ENCODE results near the gene CHCHD4. TPM values are rescaled to one million over a fixed set of nuclear protein-coding genes. Genes with fewer than 3 reads are reported as not detected.

Gene CHCHD4
- total and polyA plus RNA-seq, 2 of the 8 experiments (the other 6 are each of a cell fraction or from before 2014, with no cell fraction given): 15.0 to 22.3 TPM

- Histone ChIP-seq H3K36me3 (ENCODE audit: control insufficient read depth in 2 of 4, insufficient read depth in 4 of 4, low read length in 3 of 4) (no peaks in the 10 kb centered on the region), H3K9me3 (ENCODE audit: insufficient read depth in 2 of 2, low read depth in 1 of 2, low read length in 1 of 2) (no peaks in the 10 kb centered on the region), H4K5ac (ENCODE audit: insufficient read length, low read depth, low read length) (no peak overlapping the region), H2BK15ac (ENCODE audit: low read length) (no peak overlapping the region), H3K56ac (replicated peaks; ENCODE audit: insufficient read length, low read depth, low read length) (no peak overlapping the region), H3K79me2 (ENCODE audit: control insufficient read depth in 1 of 2, insufficient read depth in 2 of 2, low read length in 2 of 2) (no peaks in the 10 kb centered on the region), H3K27me3 (replicated peaks in 1 of 4; ENCODE audit: control insufficient read depth in 3 of 4, extremely low read depth in 1 of 4, insufficient read depth in 3 of 4, low read length in 3 of 4) (no peaks in the 10 kb centered on the region), H2BK120ac (replicated peaks; ENCODE audit: low read depth, low read length) (no peak overlapping the region), H3K9ac (replicated peaks in 1 of 4; ENCODE audit: extremely low read depth in 1 of 4, low read depth in 3 of 4, low read length in 3 of 4) (no peak overlapping the region), H2BK12ac (ENCODE audit: low read depth, low read length) (no peak overlapping the region), H3K23me2 (ENCODE audit: low read depth, low read length) (no peaks in the 10 kb centered on the region), H3K4ac (replicated peaks; ENCODE audit: insufficient read length, low read depth, low read length) (no peak overlapping the region), H3K27ac (ENCODE audit: low read depth, low read length) (no peak overlapping the region), H3K4me1 (replicated peaks in 1 of 4; ENCODE audit: control insufficient read depth in 3 of 4, insufficient read depth in 4 of 4, low read length in 3 of 4) (no peaks in the 10 kb centered on the region), H2BK5ac (ENCODE audit: low read depth, low read length) (no peak overlapping the region), H3K4me3 (ENCODE audit: extremely low read depth in 1 of 4, insufficient read depth in 2 of 4, low read depth in 3 of 4, low read length in 4 of 4) (no peak overlapping the region), H4K8ac (ENCODE audit: extremely low read depth, insufficient read depth, low read length) (no peak overlapping the region), H2AK5ac (ENCODE audit: low read depth, low read length) (no peak overlapping the region), H3K14ac (ENCODE audit: insufficient read length) (no peak overlapping the region), H3K23ac (ENCODE audit: insufficient read length) (no peak overlapping the region), H3K4me2 (ENCODE audit: insufficient read depth in 1 of 2, low read depth in 2 of 2, low read length in 2 of 2) (no peak overlapping the region), H3K18ac (ENCODE audit: extremely low read depth, low read length) (no peak overlapping the region), H3K79me1 (ENCODE audit: low read depth, low read length) (no peaks in the 10 kb centered on the region), H2AFZ (ENCODE audit: low read length) (no peak overlapping the region), H2BK20ac (ENCODE audit: low read length) (no peak overlapping the region), H4K91ac (replicated peaks; ENCODE audit: insufficient read length, low read length) (no peak overlapping the region), H4K20me1 (replicated peaks in 1 of 2; ENCODE audit: control insufficient read depth in 1 of 2, insufficient read depth in 2 of 2, low read length in 2 of 2) (no peaks in the 10 kb centered on the region)
- CTCF ChIA-PET (ENCODE audit: partially characterized antibody): interaction anchor here (0.8 to 1.8 kb wide), 3 partner anchors 11 to 98 kb away, joined by 3 to 4 read pairs (median 3); no protein-coding TSS in a partner anchor
- 93% methylated on average over 2 of the region's 2 CpGs; no CpG with 5 or more reads in 1 of the 2 experiments for WGBS, 2 experiments (ENCODE audit: extremely low coverage in 1 of 2, insufficient coverage in 1 of 2, insufficient read length in 1 of 2, insufficient replicate concordance in 2 of 2, low coverage in 1 of 2, low lambda C conversion rate in 2 of 2, missing lambda C conversion rate in 1 of 2)
- POLR2A ChIA-PET (ENCODE audit: partially characterized antibody): no interaction called here
- DNase-seq (ENCODE audit: low read depth in 1 of 2, low spot score in 2 of 2): no peak
- no peak for FAIRE-seq
- TF ChIP-seq CHD2 (IDR thresholded peaks at IDR 0.05; ENCODE audit: low read length) (no peak), EGR1 (IDR thresholded peaks at IDR 0.05; ENCODE audit: borderline replicate concordance, low read depth, low read length) (no peak), ATF3 (IDR thresholded peaks at IDR 0.05; ENCODE audit: insufficient read depth, low read depth, low read length) (no peak), SP1 (IDR thresholded peaks at IDR 0.05; ENCODE audit: low read depth, low read length) (no peak), CTCF (IDR thresholded peaks at IDR 0.05; ENCODE audit: control extremely low read depth in 1 of 3, insufficient read depth in 1 of 3, low read depth in 1 of 3, low read length in 3 of 3) (no peak), CTBP2 (IDR thresholded peaks at IDR 0.05; ENCODE audit: borderline replicate concordance, insufficient read depth, insufficient read length, low read length) (no peak), SUZ12 (IDR thresholded peaks at IDR 0.05; ENCODE audit: low read length) (no peak), CEBPB (IDR thresholded peaks at IDR 0.05; ENCODE audit: low read depth, low read length) (no peak), RNF2 (IDR thresholded peaks at IDR 0.05; ENCODE audit: borderline replicate concordance, low read depth, low read length, missing control alignments, poor library complexity, severe bottlenecking) (no peak), TEAD4 (IDR thresholded peaks at IDR 0.05; ENCODE audit: low read depth, low read length) (no peak), HDAC2 (IDR thresholded peaks at IDR 0.05; ENCODE audit: borderline replicate concordance in 1 of 2, low read depth in 2 of 2, low read length in 2 of 2) (no peak)
Measured at GRCh38 chr3:14063152-14063551, 61.5 kb downstream of the CHCHD4 start.

All from H1 (cell line).